HEK293 (cell line): Measurements from ENCODE around the gene KLC1.

ENCODE experiments used
- AEBP2 ChIP-seq: fragments of 450-650 bp; formaldehyde crosslinking; IDR thresholded peaks from 2 replicates; pipeline ENCODE4 v1.5.1; 2016; ENCODE audit warnings: missing biosample characterization, missing genetic modification characterization, borderline replicate concordance
- EGR2 ChIP-seq: fragments of 450-650 bp; formaldehyde crosslinking; IDR thresholded peaks from 2 replicates; pipeline ENCODE4 v1.5.1; 2016; ENCODE audit warnings: low read depth, missing biosample characterization, missing genetic modification characterization
- GLIS1 ChIP-seq: fragments of 450-650 bp; formaldehyde crosslinking; IDR thresholded peaks from 2 replicates; pipeline ENCODE4 v1.5.1; 2016; ENCODE audit warnings: missing biosample characterization, missing genetic modification characterization
- HOXA7 ChIP-seq: sonication (generic); formaldehyde crosslinking; IDR thresholded peaks from 2 replicates; pipeline ENCODE4 v1.8.1; 2022; ENCODE audit warnings: missing genetic modification reagents, borderline replicate concordance
- IKZF3 ChIP-seq: fragments of 450-650 bp; IDR thresholded peaks from 2 replicates; pipeline ENCODE4 v1.5.0; 2018; ENCODE audit warnings: missing biosample characterization, mild to moderate bottlenecking, missing genetic modification characterization, moderate library complexity
- KLF16 ChIP-seq: fragments of 450-650 bp; formaldehyde crosslinking; IDR thresholded peaks from 2 replicates; pipeline ENCODE4 v1.5.1; 2017; ENCODE audit warnings: missing biosample characterization, missing genetic modification characterization
- PRDM10 ChIP-seq: fragments of 450-650 bp; formaldehyde crosslinking; IDR thresholded peaks from 2 replicates; pipeline ENCODE4 v1.5.1; 2016; ENCODE audit warnings: missing biosample characterization, missing genetic modification characterization
- PRDM6 ChIP-seq: fragments of 450-650 bp; formaldehyde crosslinking; IDR thresholded peaks from 2 replicates; pipeline ENCODE4 v1.5.1; 2017; ENCODE audit warnings: missing biosample characterization, missing genetic modification characterization
- YY1 ChIP-seq: fragments of 450-650 bp; formaldehyde crosslinking; IDR thresholded peaks from 2 replicates; pipeline ENCODE4 v1.5.1; 2018; ENCODE audit warnings: missing biosample characterization, missing genetic modification characterization
- ZBTB20 ChIP-seq: fragments of 450-650 bp; formaldehyde crosslinking; IDR thresholded peaks from 2 replicates; pipeline ENCODE4 v1.5.1; 2016; ENCODE audit warnings: missing biosample characterization, missing genetic modification characterization
- ZBTB21 ChIP-seq: fragments of 450-650 bp; formaldehyde crosslinking; IDR thresholded peaks from 2 replicates; pipeline ENCODE4 v1.5.1; 2017; ENCODE audit warnings: missing biosample characterization, missing genetic modification characterization
- ZBTB6 ChIP-seq: fragments of 450-650 bp; formaldehyde crosslinking; IDR thresholded peaks from 2 replicates; pipeline ENCODE4 v1.5.1; 2017; ENCODE audit warnings: missing biosample characterization, missing genetic modification characterization
- ZEB2 ChIP-seq: fragments of 450-650 bp; formaldehyde crosslinking; IDR thresholded peaks from 2 replicates; pipeline ENCODE4 v1.5.1; 2016; ENCODE audit warnings: missing biosample characterization, missing genetic modification characterization
- ZNF112 ChIP-seq: fragments of 450-650 bp; formaldehyde crosslinking; IDR thresholded peaks from 2 replicates; pipeline ENCODE4 v1.5.0; 2017; ENCODE audit warnings: missing biosample characterization, missing genetic modification characterization
- ZNF239 ChIP-seq: fragments of 450-650 bp; formaldehyde crosslinking; IDR thresholded peaks from 2 replicates; pipeline ENCODE4 v1.5.1; 2016; ENCODE audit warnings: missing biosample characterization, missing genetic modification characterization
- ZNF501 ChIP-seq: fragments of 450-650 bp; formaldehyde crosslinking; IDR thresholded peaks from 2 replicates; pipeline ENCODE4 v1.5.1; 2016; ENCODE audit warnings: missing biosample characterization, missing genetic modification characterization
- ZNF514 ChIP-seq: fragments of 450-650 bp; formaldehyde crosslinking; IDR thresholded peaks from 2 replicates; pipeline ENCODE4 v1.5.1; 2016; ENCODE audit warnings: missing biosample characterization, missing genetic modification characterization
- ZNF529 ChIP-seq: fragments of 450-650 bp; formaldehyde crosslinking; IDR thresholded peaks from 2 replicates; pipeline ENCODE4 v1.5.1; 2017; ENCODE audit warnings: missing genetic modification characterization, missing biosample characterization; ENCODE audit not compliant: insufficient replicate concordance
- ZNF549 ChIP-seq: fragments of 450-650 bp; IDR thresholded peaks from 2 replicates; pipeline ENCODE4 v1.5.1; 2018; ENCODE audit warnings: missing biosample characterization, missing genetic modification characterization, mild to moderate bottlenecking, inconsistent platforms, moderate library complexity
- ZNF560 ChIP-seq: fragments of 450-650 bp; formaldehyde crosslinking; IDR thresholded peaks from 2 replicates; pipeline ENCODE4 v1.5.1; 2017; ENCODE audit warnings: missing biosample characterization, missing genetic modification characterization, borderline replicate concordance
- ZNF629 ChIP-seq: fragments of 450-650 bp; formaldehyde crosslinking; IDR thresholded peaks from 2 replicates; pipeline ENCODE4 v1.5.1; 2017; ENCODE audit warnings: missing biosample characterization, missing genetic modification characterization
- ZNF776 ChIP-seq: fragments of 450-650 bp; formaldehyde crosslinking; IDR thresholded peaks from 2 replicates; pipeline ENCODE4 v1.5.0; 2017; ENCODE audit warnings: missing biosample characterization, missing genetic modification characterization, borderline replicate concordance
- TF ChIP-seq, protein P1 (sequence below): fragments of 450-650 bp; formaldehyde crosslinking; IDR thresholded peaks from 2 replicates; pipeline ENCODE4 v1.5.1; 2016; ENCODE audit warnings: missing biosample characterization, missing genetic modification characterization
- TF ChIP-seq, protein P2 (sequence below): fragments of 450-650 bp; formaldehyde crosslinking; IDR thresholded peaks from 2 replicates; pipeline ENCODE4 v1.5.1; 2017; ENCODE audit warnings: missing biosample characterization, missing genetic modification characterization
- TF ChIP-seq, protein P3 (sequence below): fragments of 450-650 bp; formaldehyde crosslinking; IDR thresholded peaks from 2 replicates; pipeline ENCODE4 v1.5.1; 2016; ENCODE audit warnings: missing biosample characterization, missing genetic modification characterization

KLC1 gene

GRCh38 chr14:103629503-103630121, 601 bp downstream of the KLC1 start (continued):
- TF ChIP-seq, protein P1, sequence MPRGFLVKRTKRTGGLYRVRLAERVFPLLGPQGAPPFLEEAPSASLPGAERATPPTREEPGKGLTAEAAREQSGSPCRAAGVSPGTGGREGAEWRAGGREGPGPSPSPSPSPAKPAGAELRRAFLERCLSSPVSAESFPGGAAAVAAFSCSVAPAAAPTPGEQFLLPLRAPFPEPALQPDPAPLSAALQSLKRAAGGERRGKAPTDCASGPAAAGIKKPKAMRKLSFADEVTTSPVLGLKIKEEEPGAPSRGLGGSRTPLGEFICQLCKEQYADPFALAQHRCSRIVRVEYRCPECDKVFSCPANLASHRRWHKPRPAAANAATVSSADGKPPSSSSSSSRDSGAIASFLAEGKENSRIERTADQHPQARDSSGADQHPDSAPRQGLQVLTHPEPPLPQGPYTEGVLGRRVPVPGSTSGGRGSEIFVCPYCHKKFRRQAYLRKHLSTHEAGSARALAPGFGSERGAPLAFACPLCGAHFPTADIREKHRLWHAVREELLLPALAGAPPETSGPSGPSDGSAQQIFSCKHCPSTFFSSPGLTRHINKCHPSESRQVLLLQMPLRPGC (tag by site-specific recombination): no peak
- TF ChIP-seq ZBTB21 (no peak), ZNF776 (tag by site-specific recombination) (no peak), ZEB2 (tag by site-specific recombination) (0 out of 2 replicates have a peak, but pooled peaks have one; percentile 17), PRDM6 (tag by site-specific recombination) (no peak), HOXA7 (CRISPR knock-in tag) (no peak), ZNF514 (tag by site-specific recombination) (no peak), PRDM10 (tag by site-specific recombination) (no peak), ZNF560 (tag by site-specific recombination) (no peak), ZBTB6 (tag by site-specific recombination) (no peak), YY1 (tag by site-specific recombination) (no peak), ZNF112 (tag by site-specific recombination) (no peak), IKZF3 (tag by site-specific recombination) (0 out of 2 replicates have a peak, but pooled peaks have one; percentile 42), EGR2 (tag by site-specific recombination) (peak; percentile 39; the same call in 1 of the 2 replicates), ZNF549 (tag by site-specific recombination) (no peak), ZNF529 (tag by site-specific recombination) (no peak), ZBTB20 (tag by site-specific recombination) (peak; percentile 50), AEBP2 (no peak), GLIS1 (tag by site-specific recombination) (peak; percentile 42; the same call in 1 of the 2 replicates), ZNF629 (no peak), ZNF501 (no peak), ZNF239 (no peak), KLF16 (tag by site-specific recombination) (0 out of 2 replicates have a peak, but pooled peaks have one; percentile 38)
- TF ChIP-seq, protein P2, sequence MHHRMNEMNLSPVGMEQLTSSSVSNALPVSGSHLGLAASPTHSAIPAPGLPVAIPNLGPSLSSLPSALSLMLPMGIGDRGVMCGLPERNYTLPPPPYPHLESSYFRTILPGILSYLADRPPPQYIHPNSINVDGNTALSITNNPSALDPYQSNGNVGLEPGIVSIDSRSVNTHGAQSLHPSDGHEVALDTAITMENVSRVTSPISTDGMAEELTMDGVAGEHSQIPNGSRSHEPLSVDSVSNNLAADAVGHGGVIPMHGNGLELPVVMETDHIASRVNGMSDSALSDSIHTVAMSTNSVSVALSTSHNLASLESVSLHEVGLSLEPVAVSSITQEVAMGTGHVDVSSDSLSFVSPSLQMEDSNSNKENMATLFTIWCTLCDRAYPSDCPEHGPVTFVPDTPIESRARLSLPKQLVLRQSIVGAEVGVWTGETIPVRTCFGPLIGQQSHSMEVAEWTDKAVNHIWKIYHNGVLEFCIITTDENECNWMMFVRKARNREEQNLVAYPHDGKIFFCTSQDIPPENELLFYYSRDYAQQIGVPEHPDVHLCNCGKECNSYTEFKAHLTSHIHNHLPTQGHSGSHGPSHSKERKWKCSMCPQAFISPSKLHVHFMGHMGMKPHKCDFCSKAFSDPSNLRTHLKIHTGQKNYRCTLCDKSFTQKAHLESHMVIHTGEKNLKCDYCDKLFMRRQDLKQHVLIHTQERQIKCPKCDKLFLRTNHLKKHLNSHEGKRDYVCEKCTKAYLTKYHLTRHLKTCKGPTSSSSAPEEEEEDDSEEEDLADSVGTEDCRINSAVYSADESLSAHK: no peak
- TF ChIP-seq, protein P3, sequence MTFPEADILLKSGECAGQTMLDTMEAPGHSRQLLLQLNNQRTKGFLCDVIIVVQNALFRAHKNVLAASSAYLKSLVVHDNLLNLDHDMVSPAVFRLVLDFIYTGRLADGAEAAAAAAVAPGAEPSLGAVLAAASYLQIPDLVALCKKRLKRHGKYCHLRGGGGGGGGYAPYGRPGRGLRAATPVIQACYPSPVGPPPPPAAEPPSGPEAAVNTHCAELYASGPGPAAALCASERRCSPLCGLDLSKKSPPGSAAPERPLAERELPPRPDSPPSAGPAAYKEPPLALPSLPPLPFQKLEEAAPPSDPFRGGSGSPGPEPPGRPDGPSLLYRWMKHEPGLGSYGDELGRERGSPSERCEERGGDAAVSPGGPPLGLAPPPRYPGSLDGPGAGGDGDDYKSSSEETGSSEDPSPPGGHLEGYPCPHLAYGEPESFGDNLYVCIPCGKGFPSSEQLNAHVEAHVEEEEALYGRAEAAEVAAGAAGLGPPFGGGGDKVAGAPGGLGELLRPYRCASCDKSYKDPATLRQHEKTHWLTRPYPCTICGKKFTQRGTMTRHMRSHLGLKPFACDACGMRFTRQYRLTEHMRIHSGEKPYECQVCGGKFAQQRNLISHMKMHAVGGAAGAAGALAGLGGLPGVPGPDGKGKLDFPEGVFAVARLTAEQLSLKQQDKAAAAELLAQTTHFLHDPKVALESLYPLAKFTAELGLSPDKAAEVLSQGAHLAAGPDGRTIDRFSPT: no peak
